ENCODE measurements around the gene SEMA5A. TPM values are rescaled to one million over a fixed set of nuclear protein-coding genes. Genes with fewer than 3 reads are reported as not detected.

The SEMA5A gene
- polyA plus RNA-seq, 12 donors: 28.2 to 49.1 (median 36.4) TPM; not detected in 1

DNA sequence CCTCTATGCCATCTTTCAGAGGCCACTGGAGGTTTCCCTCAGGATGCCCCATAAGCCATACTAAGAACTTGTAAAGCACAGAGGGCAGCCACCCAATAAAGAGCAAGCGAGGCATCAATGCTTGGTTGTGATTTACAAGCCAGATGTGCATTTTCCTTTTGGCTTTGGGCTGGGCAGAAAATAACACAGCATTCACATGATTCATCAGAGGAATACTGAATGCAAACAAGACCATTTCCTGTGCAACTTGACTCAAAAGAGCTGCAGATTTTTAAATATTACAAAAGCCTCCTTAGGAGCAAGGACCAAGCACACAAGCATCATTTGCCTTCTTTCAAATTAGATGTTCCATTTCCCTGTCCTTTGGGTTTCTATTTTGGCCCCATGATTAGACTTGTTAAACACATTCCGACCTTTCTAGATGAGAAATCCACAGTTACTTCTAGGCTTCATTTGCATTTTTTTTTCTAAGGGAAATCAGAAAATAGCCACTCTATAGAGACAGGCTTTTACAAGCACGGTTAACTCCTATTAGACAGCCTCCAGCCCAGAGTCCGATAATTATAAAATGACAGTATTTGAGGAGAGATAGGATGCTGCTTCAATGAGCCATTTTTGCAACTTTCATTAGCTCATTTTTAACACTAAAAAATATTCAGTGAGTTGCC is 207.8 kb downstream of the SEMA5A start:
- peak; percentile 35 for DNase-seq

DNA sequence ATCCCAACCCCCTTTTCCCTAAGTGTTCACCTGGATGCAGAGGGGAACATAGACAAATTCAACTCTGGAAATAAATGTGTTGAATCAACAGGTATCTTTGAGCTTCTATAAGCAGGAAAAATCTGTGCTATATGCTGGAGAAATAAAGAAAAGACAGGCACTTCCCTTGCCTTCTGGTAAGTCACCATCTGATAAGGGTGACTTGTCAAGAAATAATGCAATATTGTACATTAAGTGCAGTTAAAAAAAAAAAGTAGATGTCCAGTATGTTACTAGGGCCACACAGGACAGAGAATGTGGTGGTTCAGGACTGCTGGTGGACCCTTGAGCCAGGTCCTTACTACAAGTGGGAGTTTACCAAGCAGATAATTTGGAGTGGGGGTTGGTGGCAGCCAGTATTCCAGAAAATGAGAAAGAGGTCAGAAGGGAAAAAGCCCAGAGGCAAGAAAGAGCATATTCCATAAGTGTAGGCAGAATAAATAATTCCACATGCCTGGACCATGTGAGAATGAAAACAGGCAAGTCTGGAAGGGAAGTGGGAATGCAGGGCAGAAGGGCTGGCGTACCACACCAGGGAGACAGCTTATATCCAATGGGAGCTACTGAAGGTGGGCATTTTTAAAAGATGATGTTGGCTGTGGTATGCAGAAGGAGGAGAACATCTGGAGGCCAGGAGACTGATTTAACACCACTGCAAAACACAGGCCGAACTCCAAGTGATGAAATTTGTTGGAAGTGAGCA is 209.9 kb downstream of the SEMA5A start:
- DNase-seq: no peak

DNA sequence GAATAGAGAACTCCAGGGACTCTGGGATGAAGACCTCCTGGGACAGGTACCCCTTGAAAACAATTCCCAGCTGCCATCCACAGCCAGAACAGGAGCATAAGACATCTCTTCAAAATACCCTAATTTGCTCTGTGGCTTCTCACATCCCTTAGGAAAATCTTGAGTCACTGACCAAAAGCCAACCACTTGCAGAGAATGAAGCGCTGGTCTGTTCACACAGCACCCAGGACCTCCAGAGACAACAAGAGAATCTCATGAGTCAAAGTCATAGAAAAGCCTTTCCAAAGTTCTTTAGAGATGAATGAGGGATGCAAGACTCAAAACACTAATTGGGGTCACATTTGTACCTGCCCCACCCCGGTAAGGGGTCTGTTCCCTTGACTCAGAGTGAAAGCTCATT is 210.6 kb downstream of the SEMA5A start:
- no peak for DNase-seq

DNA sequence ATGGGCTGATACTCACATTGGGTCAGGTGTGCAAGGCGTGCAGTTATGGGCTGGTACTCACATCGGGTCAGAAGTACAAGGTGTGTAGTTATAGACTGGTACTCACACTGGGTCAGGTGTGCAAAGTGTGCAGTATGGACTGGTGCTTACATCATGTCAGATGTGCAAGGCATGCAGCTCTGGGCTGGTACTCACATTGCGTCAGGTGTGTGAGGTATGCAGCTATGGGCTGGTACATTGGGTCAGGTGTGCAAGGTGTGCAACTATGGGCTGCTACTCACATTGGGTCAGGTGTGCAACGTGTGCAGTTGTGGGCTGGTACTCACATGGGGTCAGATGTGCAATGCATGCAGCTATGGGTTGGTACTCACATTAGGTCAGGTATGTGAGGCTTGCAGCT is 213.8 kb downstream of the SEMA5A start:
- no peak for DNase-seq

DNA sequence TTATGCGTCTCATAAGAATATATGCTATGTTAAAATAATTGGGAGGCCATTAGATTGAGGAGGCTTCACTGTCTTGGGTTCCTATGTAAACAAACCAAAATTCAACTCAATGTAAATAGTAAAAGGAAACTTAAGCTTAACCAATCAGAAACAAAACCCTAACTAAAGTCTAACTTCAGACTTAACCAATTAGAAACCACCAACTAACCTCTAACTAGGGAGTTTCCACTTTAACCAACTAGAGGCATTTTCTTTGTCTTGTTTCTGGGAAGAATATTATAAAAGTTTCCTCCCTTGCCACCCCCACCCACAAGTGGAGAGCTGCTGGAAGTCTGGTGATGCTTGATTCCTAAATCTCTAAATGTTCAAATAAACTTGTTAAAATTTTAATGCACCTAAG is 214.5 kb downstream of the SEMA5A start:
- no peak for DNase-seq

DNA sequence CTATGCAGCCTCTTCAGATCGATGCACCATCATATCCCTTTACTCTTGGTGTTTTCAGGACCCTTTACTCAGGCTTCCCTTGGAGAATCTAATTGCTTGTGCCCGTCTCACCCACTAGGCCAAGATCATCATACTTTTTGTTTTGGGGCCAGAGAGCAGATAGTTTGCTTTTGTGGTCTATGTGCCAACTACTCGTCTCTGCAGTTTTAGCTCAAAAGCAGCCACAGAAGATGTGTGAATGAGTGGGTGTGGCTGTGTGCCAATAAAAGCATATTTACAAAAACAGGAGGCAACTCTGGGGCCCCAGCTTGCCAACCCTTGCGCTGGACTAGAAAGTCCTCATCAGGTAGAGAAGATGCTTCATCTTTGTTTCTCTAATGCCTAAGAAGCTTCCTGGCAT is 216.8 kb downstream of the SEMA5A start:
- no peak for DNase-seq

DNA sequence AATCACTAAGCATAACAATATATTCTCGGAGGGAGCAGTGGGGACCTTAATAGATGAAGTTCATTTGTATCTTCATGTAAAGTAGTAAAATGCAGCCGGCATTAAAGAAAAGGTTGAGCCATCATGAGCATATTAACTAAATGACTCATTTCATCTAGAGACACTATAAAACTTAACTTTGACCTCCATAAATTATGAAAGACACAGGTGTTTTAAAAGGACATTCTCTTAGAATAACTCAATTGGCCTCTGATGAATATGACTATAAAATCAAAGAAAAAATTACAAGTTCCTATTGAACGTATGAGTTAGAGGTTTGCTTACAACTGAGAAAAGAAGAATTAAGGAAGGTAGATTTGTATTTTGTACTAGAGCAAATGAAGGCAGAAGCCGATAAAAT is 220.3 kb downstream of the SEMA5A start:
- no peak for DNase-seq

DNA sequence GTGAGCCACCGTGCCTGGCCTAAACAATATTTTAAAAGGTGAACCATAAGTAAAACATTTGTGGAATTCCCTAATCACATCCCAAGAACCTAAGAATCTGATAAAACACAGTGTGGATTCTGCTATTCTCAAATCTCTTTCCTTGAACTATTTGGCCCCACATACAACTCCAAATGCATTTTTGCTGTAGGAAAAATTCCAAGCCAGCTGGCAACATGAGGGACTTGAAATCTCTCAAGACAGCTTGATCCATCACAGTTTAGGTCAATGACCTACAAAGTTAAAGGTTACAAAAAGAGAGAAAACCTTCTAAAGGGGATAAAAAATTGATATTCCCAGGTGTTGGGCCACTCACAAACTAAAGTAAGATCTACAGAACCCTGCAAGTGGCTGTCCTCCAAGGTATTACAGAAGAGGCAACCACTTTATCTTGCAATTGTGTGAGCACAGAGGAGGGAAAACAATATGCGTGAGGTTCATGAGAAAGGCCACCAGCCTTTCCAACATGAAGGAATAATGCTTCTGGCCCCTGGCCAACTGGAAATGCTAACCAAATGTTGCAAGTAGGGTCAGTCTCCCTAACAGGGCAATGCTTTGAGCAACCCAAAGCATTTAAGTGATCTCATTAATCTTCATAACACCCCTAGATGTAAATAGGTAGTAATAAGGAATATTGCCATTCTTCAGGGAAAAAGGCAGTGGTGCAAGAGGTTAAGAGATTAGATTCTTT is 221.4 kb downstream of the SEMA5A start:
- peak; percentile 25 for DNase-seq

DNA sequence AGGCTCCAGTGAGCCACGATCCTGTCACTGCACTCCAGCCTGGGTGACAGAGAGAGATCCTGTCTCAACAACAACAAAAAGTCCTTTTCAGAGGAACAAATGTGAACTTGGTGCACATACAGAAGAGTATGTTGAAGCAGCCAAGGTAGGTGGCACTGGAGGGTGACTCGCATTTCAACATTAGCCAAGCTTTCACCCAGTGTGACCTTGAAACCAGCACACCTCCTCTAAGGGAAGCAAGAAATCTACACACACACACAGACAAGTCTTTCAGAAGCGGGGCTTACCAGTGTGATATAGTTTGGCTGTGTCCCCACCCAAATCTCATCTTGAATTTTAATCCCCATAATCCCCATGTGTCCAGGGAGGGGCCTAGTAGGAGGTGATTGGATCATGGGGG is 225.2 kb downstream of the SEMA5A start:
- no peak for DNase-seq

DNA sequence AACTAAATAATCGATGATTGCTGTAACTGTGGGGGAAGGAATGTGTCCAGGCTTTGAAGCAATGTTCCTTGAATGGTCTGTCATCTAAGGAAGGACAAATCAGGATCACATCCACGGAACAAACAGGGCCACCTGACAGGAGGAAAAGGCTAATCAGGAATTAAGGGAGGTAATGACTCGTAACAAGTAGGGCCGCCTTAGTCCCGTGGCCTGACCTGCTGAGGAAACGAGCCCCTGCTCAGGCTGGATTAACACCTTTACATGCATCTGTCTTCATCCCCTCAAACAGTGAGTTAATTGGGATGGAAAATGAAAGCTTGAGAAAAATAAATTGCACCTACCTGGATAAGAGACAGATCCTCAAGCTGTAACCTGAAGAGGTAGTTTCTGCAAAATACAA is 227.8 kb downstream of the SEMA5A start:
- DNase-seq: no peak

DNA sequence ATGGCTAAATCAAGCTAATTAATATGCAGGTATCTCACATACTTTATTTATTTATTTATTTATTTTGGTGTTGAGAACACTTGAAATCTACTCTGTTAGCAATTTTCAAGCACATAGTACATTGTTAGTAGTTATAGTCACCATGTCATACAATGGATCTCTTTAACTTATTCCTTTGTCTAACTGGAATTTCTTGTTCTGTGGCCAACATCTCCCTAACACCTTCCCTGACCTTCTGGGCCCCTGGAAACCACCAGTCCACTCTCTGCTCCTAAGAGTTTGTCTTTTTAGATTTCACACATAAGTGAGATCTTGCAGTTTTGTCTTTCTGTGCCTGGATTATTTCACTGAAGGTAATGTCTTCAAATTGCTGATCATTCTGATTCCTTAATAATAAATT is 229.1 kb downstream of the SEMA5A start:
- DNase-seq: no peak

DNA sequence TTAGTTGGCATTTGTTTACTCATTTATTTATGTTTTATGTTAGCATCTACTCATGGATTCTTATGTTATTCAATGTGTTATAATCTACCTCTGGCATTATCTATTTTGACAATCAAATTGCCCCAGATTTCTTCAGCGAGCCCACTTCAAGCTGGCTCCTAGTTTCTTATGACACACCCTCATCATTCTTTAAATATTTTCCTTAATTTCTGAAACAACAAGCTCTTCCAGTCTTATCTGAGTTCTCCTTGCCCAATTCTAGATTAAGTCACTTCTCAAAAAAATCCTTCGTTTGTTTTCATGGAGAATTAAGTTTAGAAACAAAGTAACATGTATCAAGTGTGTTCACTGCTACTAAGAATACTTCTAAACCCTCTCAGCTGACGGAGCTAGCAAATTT is 229.8 kb downstream of the SEMA5A start:
- DNase-seq: no peak

DNA sequence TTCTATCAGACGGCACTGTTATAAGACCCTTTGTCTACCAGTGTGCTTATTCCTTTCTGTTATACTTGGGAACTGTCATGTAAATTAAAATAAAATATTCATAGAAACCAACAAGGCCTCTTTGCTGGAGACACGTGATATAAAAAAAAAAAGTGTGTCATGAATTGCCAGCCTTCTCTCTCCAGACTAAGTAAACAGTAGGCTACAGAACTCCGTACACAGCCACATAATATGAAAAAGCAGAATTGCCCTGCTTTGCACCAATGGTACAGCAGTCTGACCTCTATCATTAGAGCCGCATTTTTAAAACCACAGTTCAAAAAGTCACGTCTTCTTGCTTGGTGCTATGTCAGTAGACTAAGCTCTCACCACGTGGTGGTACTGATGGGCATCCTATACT is 231.3 kb downstream of the SEMA5A start:
- no peak for DNase-seq

DNA sequence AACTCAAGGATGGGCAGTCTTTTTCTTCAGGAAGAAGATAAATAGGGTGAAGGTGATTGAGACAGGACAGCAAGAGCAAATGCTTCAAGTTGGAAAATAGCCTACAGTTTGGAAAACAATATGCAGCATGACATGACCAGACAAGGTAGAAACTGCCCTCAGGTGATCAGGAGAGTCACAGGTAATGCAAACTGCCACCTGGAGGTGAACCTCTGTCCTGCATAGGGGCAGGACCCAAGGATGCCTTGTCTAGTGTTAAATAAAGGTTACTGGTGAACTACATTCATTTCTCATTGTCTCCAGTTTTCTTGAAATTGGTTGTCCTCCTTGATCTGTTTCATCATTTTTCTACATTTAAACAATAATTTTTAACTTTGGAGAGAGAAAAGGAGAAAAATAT is 232.1 kb downstream of the SEMA5A start:
- DNase-seq: no peak

DNA sequence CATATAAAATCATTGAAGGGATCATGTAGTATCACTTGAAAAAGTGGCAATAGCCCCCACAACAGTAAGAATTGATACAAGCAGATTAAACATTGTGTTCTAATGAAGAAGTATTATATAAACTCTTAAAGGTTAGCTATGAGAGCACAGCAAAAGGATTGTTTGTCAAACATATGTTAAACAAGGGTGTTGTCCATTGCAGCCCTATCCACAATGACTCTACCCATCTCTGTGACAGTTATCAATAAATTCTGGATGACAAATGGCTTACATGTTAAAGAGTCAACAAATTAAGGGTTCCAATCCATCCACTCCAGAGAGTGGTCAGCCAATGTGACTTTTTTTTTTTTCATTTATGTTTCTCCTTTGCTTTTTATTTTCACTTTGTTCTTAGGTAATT is 238.7 kb downstream of the SEMA5A start:
- no peak for DNase-seq

DNA sequence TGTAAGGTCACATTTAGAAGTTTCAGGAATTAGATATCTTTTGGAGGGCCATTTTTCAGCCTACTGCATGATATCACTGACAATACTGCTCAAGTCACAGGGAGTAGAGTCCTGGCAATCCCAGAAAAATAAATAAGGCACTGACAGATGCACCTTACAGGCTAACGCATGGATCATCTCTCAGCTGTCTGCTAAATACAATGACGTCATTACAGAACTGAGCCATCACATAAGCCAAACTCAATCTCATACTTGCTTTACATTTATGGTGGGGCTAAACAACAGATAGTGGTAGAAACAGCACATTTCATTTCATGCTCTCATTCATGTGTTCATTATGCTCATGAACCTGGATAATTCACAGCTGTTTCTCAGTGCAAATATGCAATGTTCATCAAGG is 243.7 kb downstream of the SEMA5A start:
- no peak for DNase-seq

DNA sequence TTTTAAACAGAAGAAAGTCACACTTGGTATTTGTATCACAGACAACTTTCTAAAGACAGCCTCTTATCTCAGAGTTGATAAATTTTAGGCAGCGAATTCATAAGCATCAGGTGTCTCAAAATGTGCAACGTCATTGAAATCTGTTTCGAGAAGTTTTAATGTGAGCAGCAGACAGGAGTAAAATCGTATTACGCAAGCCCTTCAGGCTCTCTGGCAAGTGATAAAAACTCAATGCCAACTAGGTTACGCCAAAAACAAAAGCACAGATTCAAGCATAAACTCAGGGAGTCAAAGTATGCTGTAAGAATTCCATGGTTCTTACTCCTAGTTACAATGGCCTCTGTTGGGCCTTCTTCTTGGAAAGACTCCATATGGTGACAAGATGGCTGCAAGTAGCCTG is 244.7 kb downstream of the SEMA5A start:
- DNase-seq: no peak

DNA sequence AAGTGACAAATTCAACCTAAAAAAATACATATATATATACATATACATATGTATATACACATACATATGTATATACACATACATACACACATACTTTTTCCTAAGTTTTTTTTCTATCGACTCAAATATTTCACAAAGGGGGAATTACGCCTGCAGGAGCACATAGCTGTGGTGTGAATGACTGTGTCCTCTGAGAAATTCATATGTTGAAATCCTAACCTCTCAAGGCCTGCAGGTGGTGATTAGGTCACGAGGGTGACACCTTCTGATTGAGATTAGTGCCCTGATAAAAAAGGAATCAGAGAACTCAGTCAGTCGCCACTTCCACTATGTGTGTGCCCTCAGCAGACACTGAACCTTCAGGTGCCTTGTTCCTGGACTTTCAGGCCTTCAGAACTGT is 248.7 kb downstream of the SEMA5A start:
- no peak for DNase-seq

DNA sequence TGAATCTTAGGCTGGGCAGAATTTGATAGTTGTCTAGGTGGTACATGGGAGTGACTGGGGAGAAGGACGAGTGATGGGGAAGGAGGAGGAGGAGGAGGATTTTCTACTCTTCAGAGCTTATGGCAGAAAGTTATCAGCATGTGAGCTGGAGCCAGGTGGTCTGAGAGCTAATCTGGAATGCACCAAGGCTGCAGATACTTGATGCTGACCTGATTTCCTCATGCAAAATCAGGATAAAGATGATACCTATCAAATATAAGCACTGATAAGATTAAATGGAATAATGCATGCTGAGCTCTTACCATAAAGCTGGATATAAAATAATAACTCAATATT is 250.4 kb downstream of the SEMA5A start:
- no peak for DNase-seq

DNA sequence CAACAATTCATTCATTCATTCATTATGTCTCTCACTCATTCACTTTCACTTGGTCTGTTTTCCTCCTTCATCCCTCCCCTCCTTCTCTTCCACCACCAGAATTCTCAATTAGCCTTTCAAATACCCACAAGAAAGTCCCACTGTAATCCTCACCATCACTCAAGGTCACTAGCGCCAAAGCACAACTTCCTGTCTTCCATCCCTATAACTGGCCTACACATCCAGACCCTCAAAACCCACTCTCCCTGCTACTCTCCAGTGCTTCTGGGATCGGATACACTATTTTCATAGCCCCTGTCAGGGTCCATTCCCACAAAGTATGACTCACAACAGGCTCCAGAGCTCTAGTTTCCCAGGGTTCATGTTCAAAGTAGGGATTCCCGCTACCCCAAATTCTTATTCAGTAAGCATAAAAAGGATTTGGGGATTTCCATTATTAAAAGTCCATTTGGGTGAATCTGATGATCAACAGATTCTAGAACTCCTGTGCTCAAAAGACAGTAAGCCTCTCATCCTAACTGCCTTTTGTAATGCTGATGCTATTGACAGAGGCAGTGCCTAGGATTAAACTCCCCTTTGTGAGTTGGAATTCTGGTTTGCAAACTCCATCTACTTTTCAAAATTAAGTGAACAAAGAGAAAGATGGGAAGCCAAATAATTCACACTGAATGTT is 250.9 kb downstream of the SEMA5A start:
- no peak for DNase-seq

DNA sequence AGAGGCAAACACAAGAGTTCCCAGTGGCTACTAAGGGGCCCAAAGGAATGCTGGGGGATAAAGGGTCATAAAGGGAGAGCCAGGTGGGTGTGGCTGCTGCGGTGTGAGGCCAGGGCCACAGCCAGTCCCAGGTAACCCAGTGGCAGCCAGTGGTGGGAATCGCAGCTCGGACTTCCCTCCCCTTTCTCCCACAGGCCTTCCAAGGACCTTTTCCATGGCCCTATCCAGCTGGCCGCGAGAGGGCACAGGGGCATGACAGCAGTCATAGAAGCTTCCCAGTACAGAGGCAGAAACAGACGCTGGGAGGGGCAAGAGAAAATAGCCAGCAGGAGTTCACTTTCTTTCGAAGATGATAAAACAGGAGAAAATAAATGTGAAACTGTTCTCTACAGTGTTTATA is 257.6 kb downstream of the SEMA5A start:
- DNase-seq: no peak

DNA sequence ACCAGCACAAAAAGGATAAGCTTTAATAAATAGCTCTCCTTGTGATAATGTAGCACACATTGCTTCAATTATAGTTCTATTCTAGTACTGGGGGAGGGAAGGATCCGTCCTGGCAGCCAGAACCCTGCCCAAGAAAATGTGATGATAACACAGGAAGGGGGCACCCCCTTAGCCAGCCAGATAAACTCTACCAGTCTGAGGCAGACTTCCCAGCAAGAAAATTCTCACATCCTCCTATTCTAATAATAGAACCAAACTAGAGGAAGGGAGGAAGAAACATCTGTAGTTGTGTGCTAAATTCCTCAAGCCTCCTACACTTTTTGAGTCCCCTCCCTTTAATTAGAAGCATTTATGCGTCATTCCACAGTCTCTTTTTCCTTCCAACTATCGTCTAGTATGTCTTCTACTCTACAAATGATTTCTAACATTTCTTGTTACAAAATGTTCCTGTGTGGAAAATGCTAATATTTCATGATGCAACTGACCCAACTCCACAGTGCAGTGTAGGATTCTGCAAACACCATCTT is 261.0 kb downstream of the SEMA5A start:
- peak; percentile 40 for DNase-seq

Data from muscle of arm (tissue), 12 donors.